G401 (cell line): Measurements from ENCODE around the gene NOC2L. TPM values are rescaled to one million over a fixed set of nuclear protein-coding genes. Genes with fewer than 3 reads are reported as not detected.
"Not testable (repeated sequence)": the region's sequence is repeated elsewhere in the genome, so short reads cannot be mapped to it uniquely, and the experiment has no call there.

Experiments used
- DNase-seq: peaks from one replicate; pipeline ENCODE4 v3.0.0-alpha.2; 2015; ENCODE audit warnings: low spot score
- in situ Hi-C: cut with HindIII; loops from 2 replicates; pipeline ENCODE4 v1.10.0; 2016; ENCODE audit warnings: low sequenced_read_pairs, mixed read lengths
- total RNA-seq: library from RNA; depleted of rRNA; stranded (reverse); fragments of >200 nt; shearing (Covaris generic); gene quantifications from 2 replicates; pipeline ENCODE4 v1.2.3, GENCODE V29; 2014

The NOC2L gene
- total RNA-seq, 1 experiment from 2014 or later: 221 TPM

DNA sequence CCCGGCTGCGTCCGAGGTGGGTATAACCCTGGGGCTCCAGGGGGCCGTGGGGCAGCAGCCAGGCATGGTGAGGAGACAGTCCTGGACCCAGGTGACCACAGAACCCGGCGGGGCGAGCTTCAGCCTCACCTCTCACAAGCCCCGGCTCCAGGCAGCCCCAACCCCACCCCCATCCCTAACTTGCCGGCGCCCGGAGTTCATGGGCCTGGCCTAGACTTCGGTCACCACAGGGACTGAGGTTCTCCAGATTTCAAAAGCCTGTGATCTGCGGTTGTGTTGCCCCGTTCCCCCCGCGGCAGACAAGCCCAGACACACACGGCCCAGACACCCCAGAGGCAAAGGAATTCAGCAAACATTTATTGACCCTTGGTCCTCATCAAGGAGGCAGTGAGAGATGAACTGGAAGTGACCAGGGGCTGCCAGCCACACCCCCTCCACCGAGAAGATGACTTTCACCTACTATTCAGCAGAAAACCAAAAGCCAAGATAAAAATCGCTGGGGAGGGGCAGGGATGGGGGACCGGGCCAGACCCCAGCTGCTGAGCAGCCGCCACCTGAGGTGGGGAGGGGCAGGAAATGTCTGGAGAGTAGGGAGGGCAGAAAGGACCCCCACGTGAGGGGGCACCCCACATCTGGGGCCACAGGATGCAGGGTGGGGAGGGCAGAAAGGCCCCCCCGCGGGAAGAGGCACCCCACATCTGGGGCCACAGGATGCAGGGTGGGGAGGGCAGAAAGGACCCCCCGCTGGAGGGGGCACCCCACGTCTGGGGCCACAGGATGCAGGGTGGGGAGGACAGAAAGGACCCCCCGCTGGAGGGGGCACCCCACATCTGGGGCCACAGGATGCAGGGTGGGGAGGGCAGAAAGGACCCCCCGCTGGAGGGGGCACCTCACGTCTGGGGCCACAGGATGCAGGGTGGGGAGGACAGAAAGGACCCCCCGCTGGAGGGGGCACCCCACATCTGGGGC, 36.9 kb upstream of the NOC2L start:
- DNase-seq: no peak

DNA sequence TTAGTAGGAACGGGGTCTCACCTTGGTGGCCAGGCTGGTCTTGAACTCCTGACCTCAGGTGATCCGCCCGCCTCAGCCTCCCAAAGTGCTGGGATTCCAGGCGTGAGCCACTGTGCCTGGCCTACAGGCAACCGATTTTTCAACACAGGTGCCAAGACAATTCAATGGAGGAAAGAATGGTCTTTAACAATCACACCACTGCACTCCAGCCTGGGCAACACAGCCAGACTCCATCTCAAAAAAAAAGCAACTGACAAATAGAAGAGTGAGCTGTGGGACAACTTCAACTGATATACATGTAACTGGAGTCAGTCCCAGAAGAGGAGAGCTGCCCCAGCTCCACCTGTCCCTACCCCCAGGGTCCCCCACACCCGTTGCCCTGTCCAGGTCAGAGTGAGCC, 35.5 kb upstream of the NOC2L start:
- in situ Hi-C loops, DNase-seq: not testable (repeated sequence)

More for the DNA sequence above, 36.9 kb upstream of the NOC2L start:
- in situ Hi-C loops: no loop called here

DNA sequence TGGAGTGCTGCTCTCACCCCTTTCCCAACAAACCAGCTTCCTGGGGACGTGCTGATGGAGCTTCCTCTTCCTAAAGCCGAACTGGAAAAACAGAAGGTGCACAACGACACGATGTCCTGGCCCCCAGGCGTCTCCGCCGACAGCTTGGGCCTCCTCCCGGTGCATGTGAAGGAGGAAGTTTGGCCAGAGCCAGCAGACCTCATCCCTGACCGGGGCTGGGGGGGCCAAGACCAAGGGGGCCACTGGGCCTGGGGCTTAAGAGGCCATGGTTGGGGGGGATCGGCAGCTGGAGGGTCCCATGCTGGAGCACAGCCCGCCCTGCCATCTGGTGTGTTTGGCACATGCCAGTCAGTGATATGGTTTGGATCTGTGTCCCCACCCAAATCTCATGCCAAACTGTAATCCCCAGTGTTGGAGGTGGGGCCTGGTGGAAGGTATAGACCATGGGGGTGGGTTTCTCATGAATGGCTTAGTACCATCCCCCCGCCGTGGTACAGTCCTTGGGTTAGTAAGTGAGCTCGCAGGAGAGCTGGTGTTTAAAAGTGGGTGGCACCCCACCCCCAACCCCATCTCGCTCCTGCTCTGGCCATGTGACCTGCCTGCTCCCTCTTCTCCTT, 34.4 kb upstream of the NOC2L start:
- in situ Hi-C loops: no loop called here
- DNase-seq: no peak

DNA sequence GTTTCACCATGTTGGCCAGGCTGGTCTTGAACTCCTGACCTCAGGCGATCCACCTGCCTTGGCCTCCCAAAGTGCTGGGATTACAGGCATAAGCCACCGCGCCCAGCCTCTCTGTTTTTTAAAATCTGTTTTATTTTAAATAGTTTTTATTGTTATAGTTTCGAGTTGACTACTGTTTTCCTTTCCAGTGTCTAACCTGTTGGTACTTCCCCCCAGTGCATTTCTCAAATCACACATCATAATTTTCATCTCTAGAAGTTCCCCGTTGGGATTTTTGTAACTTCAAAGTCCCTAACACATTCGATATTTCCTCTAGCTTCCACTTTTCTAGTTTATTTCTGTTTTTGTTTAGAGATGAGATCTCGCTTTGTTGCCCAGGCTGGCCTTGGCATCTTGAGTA, 33.3 kb upstream of the NOC2L start:
- in situ Hi-C loops: no loop called here
- no peak for DNase-seq

DNA sequence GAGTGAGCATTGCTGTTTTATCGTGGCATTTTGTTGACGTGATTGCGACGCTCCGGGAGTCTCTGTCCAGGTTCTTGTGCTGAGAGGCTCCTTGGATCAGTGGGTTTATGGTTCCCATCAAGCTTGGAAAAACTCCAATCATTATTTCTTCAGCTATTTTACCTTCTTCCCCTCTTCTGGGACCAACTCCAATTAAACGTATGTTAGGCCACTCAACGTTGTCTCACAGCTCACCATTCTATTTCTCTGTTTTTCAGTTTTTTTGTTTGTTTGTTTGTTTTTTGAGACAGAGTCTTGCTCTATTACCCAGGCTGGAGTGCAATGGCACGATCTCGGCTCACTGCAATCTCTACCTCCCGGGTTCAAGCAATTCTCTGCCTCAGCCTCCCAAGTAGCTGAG, 32.8 kb upstream of the NOC2L start:
- in situ Hi-C loops: no loop called here
- DNase-seq: no peak

DNA sequence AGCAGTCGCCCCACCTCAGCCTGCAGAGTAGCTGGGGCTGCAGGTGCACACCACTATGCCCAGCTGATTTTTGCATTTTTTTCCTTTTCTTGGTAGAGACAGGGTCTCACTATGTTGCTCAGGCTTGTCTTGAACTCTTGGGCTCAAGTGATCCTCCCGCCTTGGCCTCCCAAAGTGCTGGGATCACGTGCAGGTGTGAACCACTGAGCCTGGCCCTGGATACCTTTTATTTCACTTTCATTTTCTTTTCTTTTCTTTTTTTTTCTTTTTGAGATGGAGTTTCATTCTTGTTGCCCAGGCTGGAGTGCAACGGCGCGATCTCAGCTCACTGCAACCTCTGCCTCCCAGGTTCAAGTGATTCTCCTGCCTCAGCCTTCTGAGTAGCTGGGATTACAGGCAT, 32.2 kb upstream of the NOC2L start:
- in situ Hi-C loops, DNase-seq: not testable (repeated sequence)

DNA sequence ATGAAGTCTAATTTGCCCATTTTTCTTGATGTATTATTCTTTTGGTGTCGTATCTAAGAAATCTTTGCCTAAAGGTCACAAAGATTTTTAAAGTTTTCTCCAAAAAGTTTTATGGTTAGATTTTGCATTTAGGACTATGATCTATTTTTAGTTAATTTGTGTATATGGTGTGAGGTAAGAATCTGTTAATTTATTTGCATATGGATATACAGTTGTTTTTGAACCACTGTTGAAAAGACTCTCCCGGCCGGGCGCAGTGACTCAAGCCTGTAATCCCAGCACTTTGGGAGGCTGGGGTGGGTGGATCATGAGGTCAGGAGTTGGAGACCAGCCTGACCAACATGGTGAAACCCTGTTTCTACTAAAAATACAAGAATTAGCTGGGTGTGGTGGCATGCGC, 29.0 kb upstream of the NOC2L start:
- DNase-seq, in situ Hi-C loops: not testable (repeated sequence)

DNA sequence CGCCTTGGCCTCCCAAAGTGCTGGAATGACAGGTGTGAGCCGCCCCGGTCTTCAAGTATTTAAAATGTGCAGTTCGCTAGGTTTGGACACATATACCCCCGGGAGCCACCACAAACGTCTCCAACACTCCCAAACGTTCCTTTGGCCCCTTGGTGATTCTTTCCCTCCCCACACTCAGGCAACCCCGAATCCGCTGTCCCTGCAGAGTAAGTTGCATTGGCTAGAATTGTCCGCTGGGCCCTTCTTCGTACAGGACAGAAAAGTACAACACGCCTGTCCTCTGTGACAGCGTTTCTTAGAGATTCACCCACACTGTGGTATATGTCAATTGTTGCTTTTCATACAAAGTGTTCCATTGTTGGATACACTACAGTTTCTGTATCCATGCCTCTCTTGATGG, 26.1 kb upstream of the NOC2L start:
- in situ Hi-C loops: no loop called here
- DNase-seq: no peak

DNA sequence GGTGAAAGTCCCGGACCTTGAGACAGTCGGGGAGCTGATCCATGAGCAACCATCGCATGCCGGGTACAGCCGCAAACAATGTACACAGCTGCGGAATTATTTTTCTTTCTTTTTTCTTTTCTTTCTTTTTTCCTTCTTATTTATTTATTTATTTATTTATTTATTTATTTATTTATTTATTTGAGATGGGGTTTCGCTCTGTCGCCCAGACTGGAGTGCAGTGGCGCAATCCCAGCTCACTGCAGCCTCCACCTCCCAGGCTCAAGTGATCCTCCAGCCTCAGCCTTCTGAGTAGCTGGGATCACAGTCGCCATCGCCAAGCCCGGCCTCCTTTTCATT, 25.4 kb upstream of the NOC2L start:
- no peak for DNase-seq
- in situ Hi-C loops: no loop called here

DNA sequence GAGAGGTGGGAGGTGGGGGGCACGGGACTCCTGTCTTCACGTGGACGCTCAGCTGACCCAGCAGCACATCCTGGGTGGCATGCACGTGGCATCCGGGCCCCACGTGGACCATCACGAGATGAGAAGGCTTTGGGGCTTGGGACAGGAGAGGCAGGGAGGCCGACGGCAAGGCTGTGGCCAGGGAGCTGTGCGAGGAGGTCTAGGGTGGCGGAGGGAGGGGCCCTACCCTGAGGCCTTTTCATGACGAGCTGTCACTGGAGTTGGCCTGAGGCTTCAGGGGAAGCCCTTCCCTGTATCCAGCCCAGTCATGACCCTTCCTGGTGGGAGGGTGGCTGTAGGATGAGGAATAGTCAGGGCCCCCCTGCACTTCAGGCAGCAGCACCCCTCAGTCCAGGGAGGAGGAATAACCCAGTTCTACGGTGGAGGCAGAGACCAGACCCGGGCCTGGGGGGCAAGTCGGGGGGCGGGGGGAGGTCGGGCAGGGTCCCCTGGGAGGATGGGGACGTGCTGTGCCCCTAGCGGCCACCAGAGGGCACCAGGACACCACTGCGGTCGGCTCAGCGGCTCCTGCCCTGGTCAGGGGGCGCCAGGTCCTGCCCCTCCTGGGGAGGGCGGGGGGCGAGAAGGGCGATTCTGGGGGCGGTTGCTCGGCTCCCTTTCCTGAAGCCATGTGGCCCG, 24.9 kb upstream of the NOC2L start:
- in situ Hi-C loops: no loop called here
- no peak for DNase-seq

DNA sequence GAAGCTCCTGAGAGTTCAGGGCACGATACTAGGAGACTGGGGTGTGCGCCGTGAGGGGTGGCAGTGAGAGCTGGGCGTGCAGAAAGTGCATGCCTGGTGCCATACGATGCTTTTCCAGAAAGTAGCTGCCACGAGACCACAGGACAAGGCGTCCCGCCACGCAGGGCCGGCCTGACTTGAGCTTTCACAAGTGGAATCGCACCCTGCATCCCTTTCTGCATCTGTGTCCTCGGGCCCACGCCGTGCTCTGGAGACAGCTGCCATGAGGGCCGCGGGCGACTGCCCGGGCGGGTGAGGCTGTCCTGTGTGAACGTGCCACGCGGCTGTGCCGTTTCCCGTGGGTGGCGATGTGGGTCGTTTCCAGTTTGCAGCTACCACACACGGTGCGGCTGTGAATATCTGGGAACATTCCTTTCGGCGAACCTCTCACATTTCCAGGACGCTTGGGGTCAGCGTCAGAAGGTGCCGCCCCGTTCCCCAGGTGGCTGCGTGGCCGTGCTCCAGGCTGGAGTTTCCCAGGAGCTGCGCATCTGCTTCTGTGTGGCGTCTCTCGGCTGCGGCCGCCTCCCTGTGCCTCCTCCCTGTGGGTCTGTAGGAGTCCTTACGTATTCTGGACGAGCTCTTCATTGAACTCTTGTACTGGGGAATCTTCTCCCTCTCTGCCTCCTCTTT, 23.8 kb upstream of the NOC2L start:
- in situ Hi-C loops: no loop called here
- DNase-seq: no peak

DNA sequence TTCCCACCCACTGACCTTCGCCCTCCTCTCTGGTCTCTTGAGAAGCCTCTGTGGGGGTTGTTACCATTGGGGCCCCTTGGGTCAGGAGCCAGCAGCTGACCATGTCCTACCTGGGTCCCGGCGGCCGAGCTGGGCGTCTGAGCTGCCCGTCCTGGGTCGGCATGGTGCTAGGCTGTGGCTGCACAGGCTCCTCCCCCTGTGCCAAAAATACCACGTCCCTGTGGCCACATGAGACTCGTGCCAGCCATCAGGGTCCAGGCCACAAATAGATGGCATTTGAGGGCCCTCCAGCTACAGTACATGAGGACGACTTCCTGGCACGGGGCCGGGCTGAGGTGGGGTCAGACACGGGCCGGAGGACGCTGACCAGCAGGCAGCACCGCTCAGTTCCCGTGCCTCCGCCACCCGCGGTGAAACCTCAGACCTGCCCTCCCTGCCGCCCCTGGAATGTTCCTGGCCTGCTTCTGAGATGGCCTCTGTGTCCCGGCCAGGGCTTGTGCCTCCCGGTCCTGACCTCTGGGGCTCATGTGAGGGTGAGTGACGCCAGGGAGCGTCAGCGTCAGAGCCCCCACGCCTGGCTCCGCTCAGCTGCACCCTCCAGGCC, 23.0 kb upstream of the NOC2L start, which contains the start of gene PERM1:
Gene PERM1, minus strand, starts transcription at position 139 of the 604 bp plus-strand sequence. CDS start 1,064 bp downstream, outside the sequence.
- DNase-seq: no peak
- in situ Hi-C loops: no loop called here

DNA sequence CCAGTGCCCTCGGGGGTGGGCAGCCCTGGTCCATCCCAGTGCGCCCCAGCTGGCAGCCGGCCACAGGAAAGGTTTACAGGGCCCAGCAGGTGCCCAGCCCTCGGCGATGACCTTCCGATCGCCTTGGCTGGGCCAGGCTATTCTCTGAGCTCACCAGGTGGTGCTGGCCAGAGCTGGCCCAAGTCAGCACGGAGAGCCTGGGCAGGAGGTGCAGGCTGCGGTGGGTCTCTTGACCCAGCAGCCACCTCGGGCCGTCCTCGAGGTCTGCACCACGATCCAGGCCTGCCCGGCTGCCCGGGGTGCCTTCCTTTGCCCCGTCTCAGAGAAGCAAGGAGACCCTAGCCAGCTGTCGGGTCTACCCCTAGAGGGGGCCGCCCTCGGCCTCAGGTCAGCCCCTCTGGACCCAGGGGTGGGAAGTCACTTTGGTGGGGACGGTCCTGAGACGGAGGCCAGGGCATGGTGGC, 22.5 kb upstream of the NOC2L start:
- in situ Hi-C loops: no loop called here
- no peak for DNase-seq

DNA sequence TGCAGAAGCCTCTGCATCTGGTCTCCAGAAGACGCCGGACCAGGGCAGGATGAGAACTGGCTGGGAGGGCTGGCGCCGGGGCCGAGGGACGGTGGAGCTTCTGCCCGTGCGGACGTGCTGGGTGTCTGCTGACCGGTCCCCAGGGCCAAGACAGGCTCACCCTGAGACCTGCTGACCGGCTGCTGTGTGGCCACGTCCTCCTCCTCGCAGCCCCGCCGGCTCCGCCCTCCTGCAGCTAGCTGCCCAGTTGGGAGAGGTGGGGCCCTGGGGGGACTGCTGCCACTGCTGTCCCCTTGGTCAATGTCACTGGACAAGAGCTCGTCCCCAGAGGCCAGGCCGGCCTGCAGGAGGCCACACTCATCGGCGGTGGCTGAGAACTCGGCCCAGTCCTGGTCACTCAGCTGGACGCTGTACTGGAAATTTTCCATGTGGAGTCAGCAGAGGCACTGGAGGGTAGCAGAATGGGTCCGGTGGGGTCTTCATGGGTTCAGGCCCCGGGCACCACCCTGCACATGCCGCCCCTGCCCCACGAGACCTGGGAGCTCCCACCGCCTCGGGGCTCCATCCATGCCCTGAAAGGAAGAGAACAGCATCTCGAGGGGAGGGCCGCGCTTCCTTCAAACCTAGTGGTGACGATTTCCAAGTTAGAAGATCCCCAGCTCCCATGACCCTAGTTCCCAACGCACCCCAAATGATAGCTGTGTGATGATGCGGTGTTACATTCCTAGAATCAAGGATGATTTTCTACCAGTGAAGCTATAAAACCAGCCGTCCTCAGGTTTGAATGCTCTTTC, 21.7 kb upstream of the NOC2L start:
- in situ Hi-C loops: no loop called here
- no peak for DNase-seq

DNA sequence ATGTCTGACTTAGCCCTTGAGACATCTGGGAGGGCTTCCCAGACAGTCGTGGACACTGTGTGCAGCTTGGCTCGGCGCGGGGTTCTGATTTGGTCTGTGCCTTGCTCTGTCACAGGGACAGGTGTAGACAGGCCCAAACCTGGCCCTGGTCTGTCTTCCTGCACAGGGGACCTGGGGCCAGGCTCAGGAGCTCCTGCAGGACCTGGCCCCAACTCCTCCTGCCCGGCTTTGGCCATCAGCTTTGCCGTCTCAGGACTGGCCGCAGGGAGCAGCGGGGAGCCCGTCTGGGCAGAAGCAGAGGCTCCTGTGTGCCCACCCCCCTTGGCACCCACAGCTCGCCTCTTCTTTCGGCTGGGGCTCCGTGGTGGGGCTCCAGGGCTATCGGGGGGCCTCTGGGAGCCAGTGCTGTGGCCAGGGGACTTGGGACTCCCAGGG, 21.1 kb upstream of the NOC2L start:
- in situ Hi-C loops: no loop called here
- DNase-seq: no peak

DNA sequence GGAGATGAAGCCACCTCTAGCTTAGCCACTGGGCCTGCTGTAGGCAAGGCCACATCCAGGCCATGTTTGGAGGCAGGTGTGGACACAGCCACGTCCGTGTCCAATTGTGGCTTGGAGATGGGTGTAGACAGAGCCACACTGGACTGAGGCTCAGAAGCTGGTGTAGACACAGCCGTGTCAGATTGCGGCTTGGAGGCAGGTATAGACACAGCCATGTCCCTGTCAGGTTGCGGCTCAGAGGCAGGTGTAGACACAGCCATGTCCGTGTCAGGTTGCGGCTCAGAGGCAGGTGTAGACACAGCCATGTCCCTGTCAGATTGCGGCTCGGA, 20.7 kb upstream of the NOC2L start:
- in situ Hi-C loops: no loop called here
- no peak for DNase-seq

DNA sequence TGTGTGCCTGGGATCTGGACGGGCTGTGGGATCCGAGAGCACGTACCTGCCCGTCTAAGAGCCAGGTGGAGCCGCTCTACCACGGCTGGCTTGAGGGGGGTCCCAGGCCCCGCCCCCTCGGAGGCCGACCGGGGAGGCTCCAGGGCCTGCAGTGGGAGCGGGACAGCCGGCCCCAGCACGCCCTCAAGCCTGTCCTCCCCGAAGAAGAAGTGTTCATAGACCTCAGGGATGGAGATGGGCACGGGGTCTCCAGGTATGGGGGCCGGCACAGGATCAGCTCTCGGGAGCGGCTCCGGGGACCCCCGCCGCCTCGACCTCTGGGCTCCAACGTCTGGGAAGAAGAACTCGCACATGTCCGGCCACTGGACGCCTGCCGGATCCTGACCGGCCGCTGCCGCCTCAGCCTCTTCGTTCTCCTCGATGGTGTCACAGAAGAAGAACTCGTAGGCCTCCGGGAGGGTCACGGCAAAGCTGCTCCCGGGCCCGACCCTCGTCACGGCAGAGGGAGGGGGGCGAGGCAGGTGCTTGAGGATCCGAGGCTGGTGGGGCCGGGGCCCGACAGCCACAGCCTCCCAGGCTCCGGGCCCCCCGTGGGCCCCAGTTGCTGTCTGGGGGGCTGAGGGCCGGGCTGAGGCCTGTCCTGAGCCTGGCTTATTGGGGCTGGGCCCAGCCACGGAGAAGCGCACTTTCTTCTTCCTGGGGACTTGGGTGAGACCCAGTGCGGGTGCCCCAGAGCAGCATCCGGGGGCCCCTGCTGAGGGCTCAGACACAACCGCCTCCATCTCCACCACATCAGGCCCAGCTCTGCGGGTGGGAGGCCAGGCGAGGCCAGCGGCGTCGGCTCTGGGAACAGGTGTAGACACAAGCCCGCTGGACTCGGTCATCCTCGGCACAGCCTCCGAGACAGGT, 20.0 kb upstream of the NOC2L start:
- in situ Hi-C loops: no loop called here
- no peak for DNase-seq
